ENCODE results near the gene HCRTR1. TPM values are rescaled to one million over a fixed set of nuclear protein-coding genes. Genes with fewer than 3 reads are reported as not detected.

Gene HCRTR1
- total and polyA plus RNA-seq, 3 donors from 2014 or later = 0.19 to 0.31 TPM; not detected in 1

- peaks cover 9% of the 10 kb centered on the region for H3K4me1 ChIP-seq
- TF ChIP-seq CTCF (IDR thresholded peaks at IDR 0.05) (peak in 2 of 3 experiments; percentile 43 to 73), POLR2A (IDR thresholded peaks at IDR 0.05) (no peak)
- no peak overlapping the region for H3K27ac ChIP-seq
- WGBS, 2 donors = 11 to 36% methylated on average over 13 to 53 of the region's 56 CpGs
- H3K27me3 ChIP-seq = no peaks in the 10 kb centered on the region
- H3K36me3 ChIP-seq (ENCODE audit: low read depth, missing control alignments) = no peaks in the 10 kb centered on the region
- H3K9me3 ChIP-seq = no peaks in the 10 kb centered on the region
- intact Hi-C loops (cut with DNase I; ENCODE audit: low total_unique reads) = no loop called here
- H3K4me3 ChIP-seq = peak overlapping the region; percentile 24 to 54
- peak; percentile 56 for DNase-seq
Observed at GRCh38 chr1:31617916-31618746, 642 bp downstream of the HCRTR1 start.

- Histone ChIP-seq H3K27ac (no peak overlapping the region), H3K4me3 (no peak overlapping the region), H3K9me3 (no peaks in the 10 kb centered on the region), H3K27me3 (no peaks in the 10 kb centered on the region), H3K4me1 (peaks cover 9% of the 10 kb centered on the region), H3K36me3 (ENCODE audit: low read depth, missing control alignments) (no peaks in the 10 kb centered on the region)
- TF ChIP-seq CTCF (IDR thresholded peaks at IDR 0.05) (no peak), POLR2A (IDR thresholded peaks at IDR 0.05) (no peak)
- DNase-seq = no peak
- intact Hi-C loops (cut with DNase I; ENCODE audit: low total_unique reads) = no loop called here
- whole genome bisulfite sequencing, 2 donors = 72 to 79% methylated on average over 6 to 23 of the region's 23 CpGs
Observed at GRCh38 chr1:31618916-31619846, 1.7 kb downstream of the HCRTR1 start.

- 94 to 97% methylated on average over 11 to 20 of the region's 20 CpGs for WGBS, 2 donors
- intact Hi-C loops (cut with DNase I; ENCODE audit: low total_unique reads) = no loop called here
- Histone ChIP-seq H3K9me3 (no peaks in the 10 kb centered on the region), H3K4me3 (no peak overlapping the region), H3K27ac (no peak overlapping the region), H3K4me1 (peaks cover 10% of the 10 kb centered on the region), H3K36me3 (ENCODE audit: low read depth, missing control alignments) (no peaks in the 10 kb centered on the region), H3K27me3 (no peaks in the 10 kb centered on the region)
- DNase-seq = no peak
- TF ChIP-seq CTCF (IDR thresholded peaks at IDR 0.05) = no peak
- TF ChIP-seq POLR2A (IDR thresholded peaks at IDR 0.05) = no peak
Observed at GRCh38 chr1:31620631-31621497, 3.4 kb downstream of the HCRTR1 start.

- Histone ChIP-seq H3K9me3 (no peaks in the 10 kb centered on the region), H3K36me3 (ENCODE audit: low read depth, missing control alignments) (no peaks in the 10 kb centered on the region), H3K27me3 (no peaks in the 10 kb centered on the region), H3K4me3 (no peak overlapping the region), H3K27ac (no peak overlapping the region), H3K4me1 (peaks cover 16% of the 10 kb centered on the region)
- 83 to 89% methylated on average over 3 to 5 of the region's 5 CpGs for WGBS, 2 donors
- DNase-seq = no peak
- intact Hi-C loops (cut with DNase I; ENCODE audit: low total_unique reads) = no loop called here
- TF ChIP-seq POLR2A (IDR thresholded peaks at IDR 0.05) (no peak), CTCF (IDR thresholded peaks at IDR 0.05) (no peak)
Observed at GRCh38 chr1:31621498-31621820, 4.0 kb downstream of the HCRTR1 start.
